ENCODE measurements around the gene DDX19B.

DDX19B gene

GRCh38 chr16:70380919-70381603, 82.1 kb downstream of the DDX19B start:
- 1 to 3% methylated on average over 45 to 50 of the region's 52 CpGs for WGBS, 2 experiments (ENCODE audit: insufficient coverage in 2 of 2)
- H3K36me3 ChIP-seq (ENCODE audit: control insufficient read depth, insufficient read depth, low read length): peaks cover 56% of the 10 kb centered on the region
- H3K27ac ChIP-seq (ENCODE audit: low read depth, low read length, severe bottlenecking): peak overlapping the region; percentile 89
- H3K4me3 ChIP-seq (ENCODE audit: extremely low read depth, insufficient read depth, low read length, poor library complexity, severe bottlenecking): peak overlapping the region; percentile 67
- no peaks in the 10 kb centered on the region for H3K9me3 ChIP-seq (ENCODE audit: control insufficient read depth, low read length)
- H3K4me1 ChIP-seq (ENCODE audit: control insufficient read depth, insufficient read depth, low read length, poor library complexity, severe bottlenecking): peaks cover 6% of the 10 kb centered on the region

- H3K4me1 ChIP-seq (ENCODE audit: control insufficient read depth, insufficient read depth, low read length, poor library complexity, severe bottlenecking): peaks cover 6% of the 10 kb centered on the region
- no peaks in the 10 kb centered on the region for H3K9me3 ChIP-seq (ENCODE audit: control insufficient read depth, low read length)
- 22 to 26% methylated on average over 37 to 40 of the region's 47 CpGs for WGBS, 2 experiments (ENCODE audit: insufficient coverage in 2 of 2)
- peaks cover 54% of the 10 kb centered on the region for H3K36me3 ChIP-seq (ENCODE audit: control insufficient read depth, insufficient read depth, low read length)
- peak overlapping the region; percentile 67 for H3K4me3 ChIP-seq (ENCODE audit: extremely low read depth, insufficient read depth, low read length, poor library complexity, severe bottlenecking)
- H3K27ac ChIP-seq (ENCODE audit: low read depth, low read length, severe bottlenecking): peak overlapping the region; percentile 50
These were observed 82.8 kb downstream of the DDX19B start for GRCh38 chr16:70381604-70382342.

DNA sequence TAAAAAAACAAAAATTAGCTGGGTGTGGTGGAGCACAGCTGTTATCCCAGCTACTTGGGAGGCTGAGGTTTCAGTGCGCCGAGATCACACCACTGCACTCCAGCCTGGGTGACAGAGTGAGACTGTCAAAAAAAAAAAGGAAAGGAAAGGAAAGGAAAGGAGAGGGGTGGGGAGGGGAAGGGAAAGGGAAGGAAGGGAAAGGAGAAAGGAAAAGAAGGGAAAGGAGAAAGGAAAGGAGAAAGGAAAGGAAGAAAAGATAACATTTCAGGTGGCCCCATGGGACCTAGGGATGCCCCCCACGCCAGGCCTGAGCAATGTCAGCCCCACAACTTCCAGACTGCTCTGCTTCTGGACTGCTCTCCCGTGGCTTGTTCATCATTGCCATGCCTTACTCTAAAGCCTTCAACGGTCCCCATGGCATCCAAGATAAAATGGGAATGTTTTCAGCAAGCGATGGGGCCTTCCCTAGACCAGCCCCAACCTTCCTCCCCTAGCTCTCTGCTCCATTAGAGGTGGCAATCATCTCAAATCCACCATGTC, 84.5 kb downstream of the DDX19B start:
- Histone ChIP-seq H3K36me3 (ENCODE audit: control insufficient read depth, insufficient read depth, low read length) (peaks cover 68% of the 10 kb centered on the region), H3K27ac (ENCODE audit: low read depth, low read length, severe bottlenecking) (no peak overlapping the region), H3K4me1 (ENCODE audit: control insufficient read depth, insufficient read depth, low read length, poor library complexity, severe bottlenecking) (peaks cover 6% of the 10 kb centered on the region), H3K4me3 (ENCODE audit: extremely low read depth, insufficient read depth, low read length, poor library complexity, severe bottlenecking) (no peak overlapping the region), H3K9me3 (ENCODE audit: control insufficient read depth, low read length) (no peaks in the 10 kb centered on the region)
- 97 to 98% methylated on average over 6 of the region's 6 CpGs for whole genome bisulfite sequencing, 2 experiments (ENCODE audit: insufficient coverage in 2 of 2)

All from mesodermal cell (in vitro differentiated cells).